DND-41 (cell line): ENCODE data around the gene STK24.

Experiments
- EZH2 ChIP-seq: IDR thresholded peaks from 3 replicates; pipeline ENCODE4 v1.6.1; 2012; ENCODE audit warnings: borderline replicate concordance, low read depth, mild to moderate bottlenecking, moderate library complexity, low read length, inconsistent platforms; ENCODE audit not compliant: severe bottlenecking
- TF ChIP-seq, protein P1 (sequence below): IDR thresholded peaks from 2 replicates; pipeline ENCODE4 v1.5.1; 2012; ENCODE audit warnings: borderline replicate concordance, low read length, moderate library complexity, mild to moderate bottlenecking; ENCODE audit not compliant: poor library complexity, severe bottlenecking; ENCODE audit errors: extremely low read depth

DNA sequence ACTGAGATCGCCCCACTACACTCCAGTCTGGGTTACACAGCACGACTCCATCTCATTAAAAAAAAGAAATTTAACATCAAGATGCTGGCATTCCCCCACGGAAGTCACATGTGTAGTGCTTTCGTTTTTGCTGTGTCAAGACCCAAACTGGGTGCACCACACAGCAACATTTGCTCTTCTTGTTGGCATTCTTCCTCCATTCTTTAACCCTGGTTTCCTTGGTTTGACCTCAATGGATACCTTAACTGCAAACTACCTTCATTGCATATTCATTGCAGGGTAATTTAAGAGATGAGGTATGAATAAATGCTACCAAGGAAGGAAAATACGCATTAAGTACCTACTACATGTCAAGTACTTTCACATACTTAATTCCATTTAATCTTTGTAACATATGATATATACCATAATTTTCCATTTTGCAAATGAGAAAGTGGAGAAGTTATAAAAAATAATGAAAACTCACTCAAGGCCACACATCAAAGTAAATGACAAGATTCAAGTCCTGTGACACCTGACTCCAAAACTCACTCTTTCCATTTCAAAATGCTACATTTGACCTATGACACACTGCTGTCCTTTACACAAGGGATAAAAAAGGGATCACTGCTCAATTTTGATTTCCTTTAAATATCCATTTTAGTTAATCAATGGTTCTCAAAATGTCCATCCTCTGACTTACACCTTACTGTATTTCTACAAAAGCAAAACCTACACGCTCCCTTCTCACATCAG is 59.2 kb downstream of the STK24 start:
- TF ChIP-seq, protein P1, sequence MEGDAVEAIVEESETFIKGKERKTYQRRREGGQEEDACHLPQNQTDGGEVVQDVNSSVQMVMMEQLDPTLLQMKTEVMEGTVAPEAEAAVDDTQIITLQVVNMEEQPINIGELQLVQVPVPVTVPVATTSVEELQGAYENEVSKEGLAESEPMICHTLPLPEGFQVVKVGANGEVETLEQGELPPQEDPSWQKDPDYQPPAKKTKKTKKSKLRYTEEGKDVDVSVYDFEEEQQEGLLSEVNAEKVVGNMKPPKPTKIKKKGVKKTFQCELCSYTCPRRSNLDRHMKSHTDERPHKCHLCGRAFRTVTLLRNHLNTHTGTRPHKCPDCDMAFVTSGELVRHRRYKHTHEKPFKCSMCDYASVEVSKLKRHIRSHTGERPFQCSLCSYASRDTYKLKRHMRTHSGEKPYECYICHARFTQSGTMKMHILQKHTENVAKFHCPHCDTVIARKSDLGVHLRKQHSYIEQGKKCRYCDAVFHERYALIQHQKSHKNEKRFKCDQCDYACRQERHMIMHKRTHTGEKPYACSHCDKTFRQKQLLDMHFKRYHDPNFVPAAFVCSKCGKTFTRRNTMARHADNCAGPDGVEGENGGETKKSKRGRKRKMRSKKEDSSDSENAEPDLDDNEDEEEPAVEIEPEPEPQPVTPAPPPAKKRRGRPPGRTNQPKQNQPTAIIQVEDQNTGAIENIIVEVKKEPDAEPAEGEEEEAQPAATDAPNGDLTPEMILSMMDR = no peak
- no peak for TF ChIP-seq EZH2
